ENCODE measurements around the gene TRIM17.

Gene TRIM17

DNA sequence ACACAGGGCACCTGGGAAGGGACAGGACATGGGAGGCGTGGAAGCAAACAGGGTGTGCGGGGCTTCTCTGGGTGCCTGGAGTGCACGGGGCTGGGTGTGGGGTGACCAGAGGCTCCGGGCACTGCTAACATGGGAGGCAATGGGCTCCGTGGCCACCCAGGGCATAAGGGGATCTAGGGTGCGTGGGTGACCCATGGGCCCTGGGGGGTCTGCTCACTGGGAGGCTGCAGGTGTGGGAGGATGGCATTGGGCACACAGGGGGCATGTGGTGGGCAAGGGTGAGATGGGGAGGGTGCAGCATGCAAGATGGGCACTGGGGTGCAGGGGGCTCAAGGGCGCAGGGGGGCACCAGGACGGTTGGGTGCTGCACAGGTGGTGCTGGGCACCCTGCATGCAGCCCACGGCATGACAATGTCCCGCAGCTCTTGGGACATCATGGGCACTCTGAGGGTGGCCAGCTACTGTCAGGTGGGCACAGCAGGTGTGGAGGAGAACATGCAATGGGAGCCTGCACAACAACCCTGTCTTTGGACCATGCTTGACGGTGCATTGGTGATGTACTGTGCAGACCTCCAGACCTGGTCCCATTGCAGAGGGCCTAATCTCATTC lies 25.1 kb downstream of the TRIM17 start:
- in situ Hi-C loops (cut with MboI; ENCODE audit: low pct_unique_long_range_greater_than_20kb, low sequenced_read_pairs, unreplicated experiment), result no loop called here
- TF ChIP-seq, protein P1, sequence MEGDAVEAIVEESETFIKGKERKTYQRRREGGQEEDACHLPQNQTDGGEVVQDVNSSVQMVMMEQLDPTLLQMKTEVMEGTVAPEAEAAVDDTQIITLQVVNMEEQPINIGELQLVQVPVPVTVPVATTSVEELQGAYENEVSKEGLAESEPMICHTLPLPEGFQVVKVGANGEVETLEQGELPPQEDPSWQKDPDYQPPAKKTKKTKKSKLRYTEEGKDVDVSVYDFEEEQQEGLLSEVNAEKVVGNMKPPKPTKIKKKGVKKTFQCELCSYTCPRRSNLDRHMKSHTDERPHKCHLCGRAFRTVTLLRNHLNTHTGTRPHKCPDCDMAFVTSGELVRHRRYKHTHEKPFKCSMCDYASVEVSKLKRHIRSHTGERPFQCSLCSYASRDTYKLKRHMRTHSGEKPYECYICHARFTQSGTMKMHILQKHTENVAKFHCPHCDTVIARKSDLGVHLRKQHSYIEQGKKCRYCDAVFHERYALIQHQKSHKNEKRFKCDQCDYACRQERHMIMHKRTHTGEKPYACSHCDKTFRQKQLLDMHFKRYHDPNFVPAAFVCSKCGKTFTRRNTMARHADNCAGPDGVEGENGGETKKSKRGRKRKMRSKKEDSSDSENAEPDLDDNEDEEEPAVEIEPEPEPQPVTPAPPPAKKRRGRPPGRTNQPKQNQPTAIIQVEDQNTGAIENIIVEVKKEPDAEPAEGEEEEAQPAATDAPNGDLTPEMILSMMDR (IDR thresholded peaks at IDR 0.05; ENCODE audit: extremely low read depth, insufficient read depth, missing control alignments), result no peak
- no peak for DNase-seq (ENCODE audit: low spot score)

DNA sequence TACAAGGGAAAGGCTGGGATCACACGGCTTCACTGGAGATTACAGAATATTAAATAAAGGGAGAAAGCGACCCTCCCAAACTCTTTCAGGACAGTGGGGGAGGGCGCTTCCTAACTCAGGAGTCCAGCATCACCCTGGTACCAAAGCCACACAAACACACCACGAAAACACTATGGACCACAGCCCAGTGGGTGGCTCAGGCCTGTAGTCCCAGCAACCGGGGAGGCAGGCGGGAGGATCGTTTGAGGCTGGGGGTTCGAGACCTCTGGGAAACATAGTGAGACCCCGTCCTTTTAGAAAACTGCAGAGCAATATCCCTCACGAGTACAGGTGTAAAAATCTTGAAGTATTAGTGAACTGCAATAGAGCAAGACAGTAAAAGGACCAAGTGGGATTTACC lies 26.0 kb downstream of the TRIM17 start:
- in situ Hi-C loops (cut with MboI; ENCODE audit: low pct_unique_long_range_greater_than_20kb, low sequenced_read_pairs, unreplicated experiment), result no loop called here
- TF ChIP-seq, protein P1 (IDR thresholded peaks at IDR 0.05; ENCODE audit: extremely low read depth, insufficient read depth, missing control alignments), result no peak
- no peak for DNase-seq (ENCODE audit: low spot score)

DNA sequence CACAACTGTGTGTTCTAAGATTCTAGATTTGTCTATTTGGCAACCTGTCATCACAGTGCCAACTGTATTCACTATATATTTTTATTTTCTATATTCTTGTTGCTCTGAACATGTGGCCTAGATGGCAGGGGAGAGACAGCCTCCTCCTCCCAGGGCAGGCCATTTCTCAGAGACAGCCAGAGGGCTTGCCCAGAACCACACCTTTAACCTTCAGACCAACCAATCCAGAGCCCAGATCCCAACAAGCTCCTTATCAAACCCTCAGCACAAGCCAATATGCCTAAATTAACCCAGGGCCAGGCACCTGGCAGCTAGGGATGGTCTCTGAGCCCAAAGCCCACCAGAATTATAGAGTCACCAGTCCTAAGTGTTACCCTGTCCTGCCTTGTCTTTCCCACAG lies 29.3 kb downstream of the TRIM17 start:
- in situ Hi-C loops (cut with MboI; ENCODE audit: low pct_unique_long_range_greater_than_20kb, low sequenced_read_pairs, unreplicated experiment), result no loop called here
- TF ChIP-seq, protein P1 (IDR thresholded peaks at IDR 0.05; ENCODE audit: extremely low read depth, insufficient read depth, missing control alignments), result no peak
- DNase-seq (ENCODE audit: low spot score), result no peak

DNA sequence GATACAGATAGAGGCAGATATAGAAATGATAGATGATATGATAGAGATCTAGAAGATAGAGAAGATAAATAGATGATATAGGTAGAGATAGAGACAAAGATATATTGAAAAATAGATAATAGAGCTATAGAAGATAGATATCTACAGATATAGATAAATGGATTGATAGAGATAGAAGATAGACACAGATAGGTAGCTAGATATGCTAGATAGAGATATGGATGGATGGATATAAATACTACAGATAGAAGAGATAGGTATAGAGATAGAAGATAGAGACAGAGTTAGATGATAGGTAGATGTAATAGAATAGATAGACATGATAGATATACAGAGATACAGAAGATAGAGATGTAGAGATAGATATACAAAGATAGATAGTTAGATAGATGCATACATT lies 31.4 kb downstream of the TRIM17 start:
- DNase-seq (ENCODE audit: low spot score), result no peak
- TF ChIP-seq, protein P1 (IDR thresholded peaks at IDR 0.05; ENCODE audit: extremely low read depth, insufficient read depth, missing control alignments), result no peak
- in situ Hi-C loops (cut with MboI; ENCODE audit: low pct_unique_long_range_greater_than_20kb, low sequenced_read_pairs, unreplicated experiment), result no loop called here

DNA sequence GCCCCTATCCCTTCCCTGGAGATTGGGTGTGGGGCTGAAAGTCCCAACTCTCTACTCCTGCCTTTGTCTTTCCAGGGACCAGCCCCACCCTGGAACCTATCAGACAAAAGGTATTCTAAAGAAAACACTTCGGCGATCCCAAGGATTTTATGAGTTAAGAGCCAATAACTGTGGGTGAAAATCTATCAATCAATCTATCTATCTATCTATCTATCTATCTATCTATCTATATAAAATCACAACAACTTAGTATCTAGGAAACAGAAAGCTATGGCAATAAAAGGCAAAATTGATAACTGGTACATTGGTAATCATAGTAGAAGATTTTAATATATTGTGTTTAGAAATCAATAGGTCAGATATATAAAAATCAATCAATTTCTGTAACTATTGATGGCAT lies 32.9 kb downstream of the TRIM17 start:
- TF ChIP-seq, protein P1 (IDR thresholded peaks at IDR 0.05; ENCODE audit: extremely low read depth, insufficient read depth, missing control alignments), result no peak
- DNase-seq (ENCODE audit: low spot score), result no peak
- in situ Hi-C loops (cut with MboI; ENCODE audit: low pct_unique_long_range_greater_than_20kb, low sequenced_read_pairs, unreplicated experiment), result no loop called here

DNA sequence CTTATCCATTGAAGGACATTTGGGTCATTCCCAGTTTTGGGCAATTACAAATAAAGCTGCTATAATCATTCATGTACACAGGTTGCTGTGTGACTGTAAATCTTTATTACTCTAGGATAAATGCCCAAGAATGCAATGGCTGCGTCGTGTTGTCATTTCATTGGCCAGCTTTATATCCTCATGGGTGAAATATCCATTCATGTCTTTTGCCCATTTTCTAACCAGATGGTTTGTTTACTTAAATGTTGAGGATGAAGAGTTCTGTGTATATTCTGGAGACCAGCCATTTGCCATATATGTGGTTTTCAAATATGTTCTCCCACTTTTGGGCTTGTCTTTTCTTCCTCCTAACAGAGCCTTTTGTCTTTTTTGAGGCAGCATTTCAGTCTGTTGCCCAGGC lies 35.3 kb downstream of the TRIM17 start:
- TF ChIP-seq, protein P1 (IDR thresholded peaks at IDR 0.05; ENCODE audit: extremely low read depth, insufficient read depth, missing control alignments), result no peak
- no peak for DNase-seq (ENCODE audit: low spot score)
- in situ Hi-C loops (cut with MboI; ENCODE audit: low pct_unique_long_range_greater_than_20kb, low sequenced_read_pairs, unreplicated experiment), result no loop called here

DNA sequence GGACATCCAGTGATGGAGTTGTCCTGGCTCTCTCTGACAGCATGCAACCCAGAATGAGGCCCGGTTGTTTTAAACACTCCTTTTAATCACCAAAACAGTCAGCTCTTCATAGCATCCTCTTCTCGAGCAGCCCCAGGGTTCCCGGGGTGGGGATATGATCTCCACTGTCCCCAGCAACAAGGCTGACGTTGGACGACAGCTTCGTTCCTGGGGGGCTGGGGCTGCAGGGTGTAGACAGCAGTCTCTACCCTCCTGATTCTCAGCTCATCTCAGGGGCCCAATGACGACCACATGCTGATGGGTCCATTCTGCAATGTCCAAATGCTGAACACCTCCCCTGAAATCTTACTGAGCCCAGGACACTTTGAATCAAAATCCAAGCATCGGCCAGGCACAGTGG lies 37.0 kb downstream of the TRIM17 start:
- no peak for DNase-seq (ENCODE audit: low spot score)
- in situ Hi-C loops (cut with MboI; ENCODE audit: low pct_unique_long_range_greater_than_20kb, low sequenced_read_pairs, unreplicated experiment), result no loop called here
- TF ChIP-seq, protein P1 (IDR thresholded peaks at IDR 0.05; ENCODE audit: extremely low read depth, insufficient read depth, missing control alignments), result no peak

Measured in GM13977 (cell line).